ENCODE measurements around the gene KSR1. TPM values are rescaled to one million over a fixed set of nuclear protein-coding genes. Genes with fewer than 3 reads are reported as not detected.

KSR1 gene
- total and polyA plus RNA-seq, 2 of the 4 experiments (the other 2 are of a cell fraction), result 12.5 to 21.9 TPM

DNA sequence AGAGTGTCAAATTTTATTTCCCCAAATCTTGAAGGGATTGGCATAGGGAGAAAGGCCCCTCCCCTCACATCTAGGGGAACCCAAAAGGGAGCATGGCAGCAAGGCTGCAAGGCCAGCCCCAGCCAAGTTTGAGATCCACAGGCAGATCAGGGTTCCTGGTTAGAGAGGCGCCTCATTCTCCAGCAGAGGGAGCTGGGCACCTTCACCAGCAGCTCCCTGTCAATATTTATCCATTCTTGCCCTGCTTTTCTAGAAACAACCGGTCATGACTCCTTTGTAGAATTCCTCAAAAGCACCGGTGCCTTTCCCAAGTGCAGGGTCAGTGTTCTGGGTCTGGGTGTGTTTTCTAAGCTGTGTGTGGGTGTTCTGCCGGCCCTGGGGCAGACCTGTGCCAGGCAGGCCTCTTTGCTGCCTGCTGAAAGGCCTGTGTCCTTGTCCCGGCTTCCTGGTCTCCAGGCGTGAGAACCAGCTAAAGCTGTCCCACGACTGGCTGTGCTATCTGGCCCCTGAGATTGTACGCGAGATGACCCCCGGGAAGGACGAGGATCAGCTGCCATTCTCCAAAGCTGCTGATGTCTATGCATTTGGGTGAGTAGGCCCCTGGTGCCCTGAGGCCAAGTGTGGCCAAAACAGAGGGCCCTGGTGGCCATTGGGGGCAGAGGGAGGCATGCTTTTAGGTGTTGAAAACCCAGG lies 153.5 kb downstream of the KSR1 start (continued):
- TF ChIP-seq MAZ (IDR thresholded peaks at IDR 0.05; ENCODE audit: borderline replicate concordance, low read depth, low read length), result no peak

DNA sequence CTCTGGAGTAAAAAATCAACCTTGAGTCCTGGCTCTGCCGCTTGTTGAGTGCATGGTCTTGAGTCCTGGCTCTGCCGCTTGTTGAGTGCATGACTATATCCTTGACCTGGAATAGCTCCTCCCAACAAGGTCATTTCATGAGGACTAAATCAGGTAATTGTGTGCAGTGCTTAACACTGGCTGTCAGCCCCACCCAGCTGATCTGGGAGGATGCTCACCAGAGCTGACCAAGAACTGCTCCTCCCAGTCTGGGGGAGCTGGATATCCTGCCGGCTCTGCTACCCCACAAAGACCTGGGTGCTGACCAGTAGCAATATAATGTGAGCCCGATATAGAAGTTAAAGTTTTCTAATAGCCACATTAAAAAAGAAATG lies 154.0 kb downstream of the KSR1 start:
- Histone ChIP-seq H4K8ac (ENCODE audit: low read depth in 2 of 2, low read length in 2 of 2) (no peak overlapping the region), H2AFZ (replicated peaks; ENCODE audit: low read length, poor library complexity) (no peak overlapping the region), H3K36me3 (ENCODE audit: control insufficient read depth, insufficient read depth, low read length) (peaks cover 85% of the 10 kb centered on the region), H3K18ac (ENCODE audit: low read depth, low read length) (no peak overlapping the region), H3K14ac (replicated peaks; ENCODE audit: low read depth, low read length) (no peak overlapping the region), H3K23ac (ENCODE audit: low read depth, low read length) (no peak overlapping the region), H3K27me3 (ENCODE audit: control insufficient read depth, insufficient read depth, low read length) (no peaks in the 10 kb centered on the region), H3K4me3 (ENCODE audit: insufficient read depth, low read depth, low read length) (no peak overlapping the region), H3K27ac (ENCODE audit: insufficient read depth, low read length) (no peak overlapping the region), H3K4me1 (ENCODE audit: control insufficient read depth, insufficient read depth, low read length) (peaks cover 8% of the 10 kb centered on the region; the same call in 1 of the 2 replicates), H4K20me1 (ENCODE audit: insufficient read depth, low read length) (peaks cover 4% of the 10 kb centered on the region; the same call in 1 of the 2 replicates), H3K56ac (ENCODE audit: extremely low read depth, insufficient read depth, low read length) (no peak overlapping the region), H2BK5ac (ENCODE audit: low read depth, low read length, poor library complexity, severe bottlenecking) (no peak overlapping the region), H2BK15ac (ENCODE audit: low read depth, low read length) (no peak overlapping the region), H3K9me3 (ENCODE audit: control insufficient read depth, insufficient read depth, low read length) (no peaks in the 10 kb centered on the region), H3K9me1 (ENCODE audit: insufficient read depth, low read length) (no peaks in the 10 kb centered on the region; the same call in 1 of the 2 replicates), H2AK9ac (replicated peaks; ENCODE audit: low read depth, low read length, poor library complexity) (no peak overlapping the region), H2AK5ac (ENCODE audit: low read depth, low read length) (no peak overlapping the region), H2BK120ac (ENCODE audit: low read depth, low read length) (no peak overlapping the region), H2BK20ac (ENCODE audit: low read depth, low read length) (no peak overlapping the region), H3K79me1 (ENCODE audit: low read depth in 1 of 2, low read length in 2 of 2) (no peaks in the 10 kb centered on the region; a peak in 2 of 4 replicates), H3K4me2 (ENCODE audit: low read depth, low read length) (no peak overlapping the region), H4K91ac (ENCODE audit: insufficient read depth, low read depth, low read length) (no peak overlapping the region), H3K4ac (ENCODE audit: low read depth, low read length) (no peak overlapping the region), H4K5ac (ENCODE audit: low read depth, low read length) (no peak overlapping the region), H3K9ac (ENCODE audit: low read depth, low read length) (no peak overlapping the region)
- intact Hi-C loops (cut with micrococcal nuclease) (no loop called here), in situ Hi-C loops (cut with MboI; ENCODE audit: low sequenced_read_pairs) (no loop called here), dilution Hi-C loops (cut with HindIII; ENCODE audit: low sequenced_read_pairs, unreplicated experiment) (no loop called here)
- DNase-seq (no peak), ATAC-seq (ENCODE audit: low read depth) (no peak)
- CTCF ChIA-PET, result interaction anchor here (0.7 kb wide), 1 partner anchor 41 kb away, joined by 3 read pairs; no protein-coding TSS in a partner anchor
- POLR2A ChIA-PET (ENCODE audit: unreplicated experiment), result no interaction called here
- WGBS, 2 experiments (ENCODE audit: extremely low coverage in 2 of 2, insufficient read length in 1 of 2), result 100% methylated on average over 1 of the region's 4 CpGs; no CpG with 5 or more reads in 1 of the 2 experiments
- no TSS peak for BruUV-seq (replicated peaks)
- TF ChIP-seq MAFK (IDR thresholded peaks at IDR 0.05; ENCODE audit: low read depth, low read length), result no peak
- no peak for TF ChIP-seq MXI1 (IDR thresholded peaks at IDR 0.05; ENCODE audit: borderline replicate concordance, low read depth, low read length)
- no peak for TF ChIP-seq NFE2L2 (IDR thresholded peaks at IDR 0.05; ENCODE audit: low read depth, low read length)
- no peak for TF ChIP-seq SMC3 (IDR thresholded peaks at IDR 0.05; ENCODE audit: low read depth, low read length)
- no peak for TF ChIP-seq FOS (IDR thresholded peaks at IDR 0.05; ENCODE audit: low read depth, low read length)
- TF ChIP-seq POLR2A (IDR thresholded peaks at IDR 0.05; ENCODE audit: low read depth, low read length), result no peak
- TF ChIP-seq RAD21 (IDR thresholded peaks at IDR 0.05; ENCODE audit: low read length), result no peak
- no peak for TF ChIP-seq MAZ (IDR thresholded peaks at IDR 0.05; ENCODE audit: borderline replicate concordance, low read depth, low read length)
- TF ChIP-seq CHD1 (IDR thresholded peaks at IDR 0.05; ENCODE audit: low read depth, low read length), result no peak
- TF ChIP-seq, protein P1, sequence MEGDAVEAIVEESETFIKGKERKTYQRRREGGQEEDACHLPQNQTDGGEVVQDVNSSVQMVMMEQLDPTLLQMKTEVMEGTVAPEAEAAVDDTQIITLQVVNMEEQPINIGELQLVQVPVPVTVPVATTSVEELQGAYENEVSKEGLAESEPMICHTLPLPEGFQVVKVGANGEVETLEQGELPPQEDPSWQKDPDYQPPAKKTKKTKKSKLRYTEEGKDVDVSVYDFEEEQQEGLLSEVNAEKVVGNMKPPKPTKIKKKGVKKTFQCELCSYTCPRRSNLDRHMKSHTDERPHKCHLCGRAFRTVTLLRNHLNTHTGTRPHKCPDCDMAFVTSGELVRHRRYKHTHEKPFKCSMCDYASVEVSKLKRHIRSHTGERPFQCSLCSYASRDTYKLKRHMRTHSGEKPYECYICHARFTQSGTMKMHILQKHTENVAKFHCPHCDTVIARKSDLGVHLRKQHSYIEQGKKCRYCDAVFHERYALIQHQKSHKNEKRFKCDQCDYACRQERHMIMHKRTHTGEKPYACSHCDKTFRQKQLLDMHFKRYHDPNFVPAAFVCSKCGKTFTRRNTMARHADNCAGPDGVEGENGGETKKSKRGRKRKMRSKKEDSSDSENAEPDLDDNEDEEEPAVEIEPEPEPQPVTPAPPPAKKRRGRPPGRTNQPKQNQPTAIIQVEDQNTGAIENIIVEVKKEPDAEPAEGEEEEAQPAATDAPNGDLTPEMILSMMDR (conservative IDR thresholded peaks at IDR 0.05; ENCODE audit: low read depth, low read length), result no peak
- TF ChIP-seq RCOR1 (IDR thresholded peaks at IDR 0.05; ENCODE audit: insufficient replicate concordance, low read length), result no peak
- TF ChIP-seq, protein P2, sequence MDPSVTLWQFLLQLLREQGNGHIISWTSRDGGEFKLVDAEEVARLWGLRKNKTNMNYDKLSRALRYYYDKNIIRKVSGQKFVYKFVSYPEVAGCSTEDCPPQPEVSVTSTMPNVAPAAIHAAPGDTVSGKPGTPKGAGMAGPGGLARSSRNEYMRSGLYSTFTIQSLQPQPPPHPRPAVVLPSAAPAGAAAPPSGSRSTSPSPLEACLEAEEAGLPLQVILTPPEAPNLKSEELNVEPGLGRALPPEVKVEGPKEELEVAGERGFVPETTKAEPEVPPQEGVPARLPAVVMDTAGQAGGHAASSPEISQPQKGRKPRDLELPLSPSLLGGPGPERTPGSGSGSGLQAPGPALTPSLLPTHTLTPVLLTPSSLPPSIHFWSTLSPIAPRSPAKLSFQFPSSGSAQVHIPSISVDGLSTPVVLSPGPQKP (IDR thresholded peaks at IDR 0.05; ENCODE audit: borderline replicate concordance, low read depth, low read length), result no peak
- no peak for TF ChIP-seq BHLHE40 (IDR thresholded peaks at IDR 0.05; ENCODE audit: low read depth, low read length)
